HL-60 (cell line): ENCODE results near the gene TMEM184A.

Source experiments
- POLR2AphosphoS5 ChIP-seq: IDR thresholded peaks from 2 replicates; pipeline ENCODE4 v1.6.1; 2012; ENCODE audit warnings: low read depth
- SPI1 ChIP-seq: IDR thresholded peaks from 2 replicates; pipeline ENCODE4 v1.6.1; 2012; ENCODE audit warnings: low read depth, mild to moderate bottlenecking, borderline replicate concordance
- TF ChIP-seq, protein P1 (sequence below): IDR thresholded peaks from one replicate; pipeline ENCODE4 v1.5.1; 2011; ENCODE audit warnings: low read length, control low read depth, inconsistent platforms; ENCODE audit not compliant: insufficient read depth

GRCh38 chr7:1525409-1525808, 30.6 kb downstream of the TMEM184A start:
- TF ChIP-seq SPI1 (no peak), POLR2AphosphoS5 (no peak)
- TF ChIP-seq, protein P1, sequence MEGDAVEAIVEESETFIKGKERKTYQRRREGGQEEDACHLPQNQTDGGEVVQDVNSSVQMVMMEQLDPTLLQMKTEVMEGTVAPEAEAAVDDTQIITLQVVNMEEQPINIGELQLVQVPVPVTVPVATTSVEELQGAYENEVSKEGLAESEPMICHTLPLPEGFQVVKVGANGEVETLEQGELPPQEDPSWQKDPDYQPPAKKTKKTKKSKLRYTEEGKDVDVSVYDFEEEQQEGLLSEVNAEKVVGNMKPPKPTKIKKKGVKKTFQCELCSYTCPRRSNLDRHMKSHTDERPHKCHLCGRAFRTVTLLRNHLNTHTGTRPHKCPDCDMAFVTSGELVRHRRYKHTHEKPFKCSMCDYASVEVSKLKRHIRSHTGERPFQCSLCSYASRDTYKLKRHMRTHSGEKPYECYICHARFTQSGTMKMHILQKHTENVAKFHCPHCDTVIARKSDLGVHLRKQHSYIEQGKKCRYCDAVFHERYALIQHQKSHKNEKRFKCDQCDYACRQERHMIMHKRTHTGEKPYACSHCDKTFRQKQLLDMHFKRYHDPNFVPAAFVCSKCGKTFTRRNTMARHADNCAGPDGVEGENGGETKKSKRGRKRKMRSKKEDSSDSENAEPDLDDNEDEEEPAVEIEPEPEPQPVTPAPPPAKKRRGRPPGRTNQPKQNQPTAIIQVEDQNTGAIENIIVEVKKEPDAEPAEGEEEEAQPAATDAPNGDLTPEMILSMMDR: no peak
